Chondrocyte (in vitro differentiated cells): ENCODE measurements around the gene CX3CR1. TPM values are rescaled to one million over a fixed set of nuclear protein-coding genes. Genes with fewer than 3 reads are reported as not detected.

Source experiments
- DNase-seq: peaks from one replicate; pipeline ENCODE4 v3.0.0; 2021; ENCODE audit warnings: mixed read lengths, low spot score
- H3K27ac Mint-ChIP-seq: one replicate; pipeline ENCODE4 v1.8.0; 2021; ENCODE audit warnings: mild to moderate bottlenecking, moderate library complexity, mixed read lengths; ENCODE audit not compliant: unreplicated experiment
- H3K27me3 Mint-ChIP-seq: 2 replicates; pipeline ENCODE4 v1.8.0; 2021; ENCODE audit warnings: low read depth, mixed read lengths
- H3K36me3 Mint-ChIP-seq: 2 replicates; pipeline ENCODE4 v1.8.0; 2021; ENCODE audit warnings: low read depth, mixed read lengths
- H3K4me1 Mint-ChIP-seq: 2 replicates; pipeline ENCODE4 v1.8.0; 2021; ENCODE audit warnings: low read depth, mild to moderate bottlenecking, mixed read lengths
- H3K4me3 Mint-ChIP-seq: one replicate; pipeline ENCODE4 v1.8.0; 2021; ENCODE audit warnings: mild to moderate bottlenecking, moderate library complexity, mixed read lengths; ENCODE audit not compliant: unreplicated experiment
- H3K9me3 Mint-ChIP-seq: 2 replicates; pipeline ENCODE4 v1.8.0; 2021; ENCODE audit warnings: low read depth, mixed read lengths
- total RNA-seq: library from RNA; stranded (reverse); gene quantifications from 3 replicates; pipeline ENCODE4 v1.2.1, GENCODE V29; 2021
- TF ChIP-seq, protein P1 (sequence below): fragments of 200-600 bp; sonication (generic); IDR thresholded peaks from 2 replicates; pipeline ENCODE4 v1.5.0; 2021; ENCODE audit warnings: antibody characterized with exemption, mild to moderate bottlenecking, moderate library complexity

CX3CR1 gene
- total RNA-seq, 1 donor from 2014 or later: 0.12 TPM

DNA sequence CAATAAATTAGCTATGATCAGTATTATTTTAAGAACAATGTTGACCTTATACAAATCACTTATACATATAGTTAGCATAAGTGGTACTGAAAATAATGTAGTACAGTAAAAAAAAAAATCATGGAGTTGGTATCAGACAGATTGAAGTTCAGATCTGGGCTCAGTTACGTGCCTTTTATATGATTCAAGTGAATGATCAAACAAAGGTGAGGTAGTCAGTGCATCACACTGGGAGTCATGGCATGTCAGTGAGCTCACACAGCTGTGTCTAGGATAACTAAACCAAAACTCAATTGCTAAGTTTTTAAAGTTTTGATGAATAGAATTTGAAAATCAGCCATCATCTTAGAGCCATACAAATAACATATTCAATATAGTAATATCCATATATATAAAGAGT, 38.5 kb upstream of the CX3CR1 start:
- peaks cover 20% of the 10 kb centered on the region for H3K9me3 Mint-ChIP-seq
- no peak overlapping the region for H3K27ac Mint-ChIP-seq
- no peaks in the 10 kb centered on the region for H3K4me1 Mint-ChIP-seq
- peaks cover 8% of the 10 kb centered on the region for H3K27me3 Mint-ChIP-seq
- no peak for DNase-seq
- TF ChIP-seq, protein P1, sequence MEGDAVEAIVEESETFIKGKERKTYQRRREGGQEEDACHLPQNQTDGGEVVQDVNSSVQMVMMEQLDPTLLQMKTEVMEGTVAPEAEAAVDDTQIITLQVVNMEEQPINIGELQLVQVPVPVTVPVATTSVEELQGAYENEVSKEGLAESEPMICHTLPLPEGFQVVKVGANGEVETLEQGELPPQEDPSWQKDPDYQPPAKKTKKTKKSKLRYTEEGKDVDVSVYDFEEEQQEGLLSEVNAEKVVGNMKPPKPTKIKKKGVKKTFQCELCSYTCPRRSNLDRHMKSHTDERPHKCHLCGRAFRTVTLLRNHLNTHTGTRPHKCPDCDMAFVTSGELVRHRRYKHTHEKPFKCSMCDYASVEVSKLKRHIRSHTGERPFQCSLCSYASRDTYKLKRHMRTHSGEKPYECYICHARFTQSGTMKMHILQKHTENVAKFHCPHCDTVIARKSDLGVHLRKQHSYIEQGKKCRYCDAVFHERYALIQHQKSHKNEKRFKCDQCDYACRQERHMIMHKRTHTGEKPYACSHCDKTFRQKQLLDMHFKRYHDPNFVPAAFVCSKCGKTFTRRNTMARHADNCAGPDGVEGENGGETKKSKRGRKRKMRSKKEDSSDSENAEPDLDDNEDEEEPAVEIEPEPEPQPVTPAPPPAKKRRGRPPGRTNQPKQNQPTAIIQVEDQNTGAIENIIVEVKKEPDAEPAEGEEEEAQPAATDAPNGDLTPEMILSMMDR: no peak
- no peak overlapping the region for H3K4me3 Mint-ChIP-seq
- peaks cover 5% of the 10 kb centered on the region for H3K36me3 Mint-ChIP-seq

- Mint-ChIP-seq H3K9me3 (peaks cover 20% of the 10 kb centered on the region), H3K4me1 (no peaks in the 10 kb centered on the region), H3K27ac (no peak overlapping the region), H3K36me3 (peaks cover 5% of the 10 kb centered on the region), H3K27me3 (peaks cover 8% of the 10 kb centered on the region), H3K4me3 (no peak overlapping the region)
- TF ChIP-seq, protein P1: no peak
- DNase-seq: no peak
Measured at GRCh38 chr3:39317571-39318169, 37.8 kb upstream of the CX3CR1 start.

GRCh38 chr3:39315420-39315819, 35.6 kb upstream of the CX3CR1 start:
- DNase-seq: no peak
- TF ChIP-seq, protein P1: no peak
- Mint-ChIP-seq H3K27ac (no peak overlapping the region), H3K9me3 (peaks cover 20% of the 10 kb centered on the region), H3K4me1 (no peaks in the 10 kb centered on the region), H3K4me3 (no peak overlapping the region), H3K27me3 (peaks cover 8% of the 10 kb centered on the region), H3K36me3 (peaks cover 5% of the 10 kb centered on the region)

GRCh38 chr3:39313289-39313688, 33.5 kb upstream of the CX3CR1 start:
- no peaks in the 10 kb centered on the region for H3K4me1 Mint-ChIP-seq
- no peak overlapping the region for H3K4me3 Mint-ChIP-seq
- H3K27ac Mint-ChIP-seq: no peak overlapping the region
- peaks cover 17% of the 10 kb centered on the region for H3K9me3 Mint-ChIP-seq
- H3K36me3 Mint-ChIP-seq: peaks cover 4% of the 10 kb centered on the region
- TF ChIP-seq, protein P1: no peak
- no peak for DNase-seq
- H3K27me3 Mint-ChIP-seq: peaks cover 6% of the 10 kb centered on the region

GRCh38 chr3:39302178-39302577, 22.3 kb upstream of the CX3CR1 start:
- H3K4me1 Mint-ChIP-seq: no peaks in the 10 kb centered on the region
- DNase-seq: no peak
- no peak overlapping the region for H3K4me3 Mint-ChIP-seq
- no peak overlapping the region for H3K27ac Mint-ChIP-seq
- TF ChIP-seq, protein P1: no peak
- peaks cover 52% of the 10 kb centered on the region for H3K9me3 Mint-ChIP-seq
- H3K36me3 Mint-ChIP-seq: peaks cover 6% of the 10 kb centered on the region
- peaks cover 14% of the 10 kb centered on the region for H3K27me3 Mint-ChIP-seq
